Mesendoderm (in vitro differentiated cells): Measurements from ENCODE around the gene HSPA1A.
"Not testable (repeated sequence)": the region's sequence is repeated elsewhere in the genome, so short reads cannot be mapped to it uniquely, and the experiment has no call there.

Source experiments
- DNase-seq: peaks from one replicate; pipeline ENCODE4 v3.0.0; 2013
- H2AK5ac ChIP-seq: 2 replicates; pipeline ENCODE4 v1.6.1; 2013; ENCODE audit warnings: low read length, inconsistent platforms
- H2BK120ac ChIP-seq: 2 replicates; pipeline ENCODE4 v1.6.1; 2013; ENCODE audit warnings: low read depth, mild to moderate bottlenecking, low read length, moderate library complexity, mixed read lengths
- H2BK15ac ChIP-seq: replicated peaks from 2 replicates; pipeline ENCODE4 v1.6.1; 2013; ENCODE audit warnings: low read depth, mild to moderate bottlenecking, moderate library complexity
- H2BK5ac ChIP-seq: 2 replicates; pipeline ENCODE4 v1.6.1; 2013; ENCODE audit warnings: low read length, inconsistent platforms
- H3K18ac ChIP-seq: 2 replicates; pipeline ENCODE4 v1.6.1; 2013; ENCODE audit warnings: mild to moderate bottlenecking, low read length, mixed read lengths
- H3K23ac ChIP-seq: one replicate; pipeline ENCODE4 v1.6.1; 2013; ENCODE audit warnings: low read length
- H3K27ac ChIP-seq: 2 replicates; pipeline ENCODE4 v1.5.1; 2013; ENCODE audit warnings: low read depth, mild to moderate bottlenecking, inconsistent platforms, low read length, moderate library complexity
- H3K27me3 ChIP-seq: 2 replicates; pipeline ENCODE4 v1.6.1; 2013; ENCODE audit warnings: low read length, control low read depth, mild to moderate bottlenecking, inconsistent platforms; ENCODE audit not compliant: insufficient read depth, poor library complexity
- H3K36me3 ChIP-seq: 2 replicates; pipeline ENCODE4 v1.6.1; 2013; ENCODE audit warnings: low read length, inconsistent platforms; ENCODE audit not compliant: control insufficient read depth, insufficient read depth
- H3K4ac ChIP-seq: one replicate; pipeline ENCODE4 v1.6.1; 2013; ENCODE audit warnings: low read depth, mild to moderate bottlenecking, low read length, moderate library complexity
- H3K4me1 ChIP-seq: 2 replicates; pipeline ENCODE4 v1.6.1; 2013; ENCODE audit warnings: low read depth, low read length, inconsistent platforms; ENCODE audit not compliant: control insufficient read depth
- H3K4me2 ChIP-seq: 2 replicates; pipeline ENCODE4 v1.6.1; 2013; ENCODE audit warnings: low read length
- H3K4me3 ChIP-seq: 2 replicates; pipeline ENCODE4 v1.5.1; 2013; ENCODE audit warnings: mild to moderate bottlenecking, low read length
- H3K56ac ChIP-seq: one replicate; pipeline ENCODE4 v1.6.1; 2013; ENCODE audit warnings: low read length
- H3K79me1 ChIP-seq: 2 replicates; pipeline ENCODE4 v1.6.1; 2013; ENCODE audit warnings: low read length, inconsistent platforms
- H3K79me2 ChIP-seq: 2 replicates; pipeline ENCODE4 v1.6.1; 2013; ENCODE audit warnings: mild to moderate bottlenecking, low read length; ENCODE audit not compliant: control insufficient read depth, insufficient read depth
- H3K9ac ChIP-seq: 2 replicates; pipeline ENCODE4 v1.6.1; 2013; ENCODE audit warnings: low read length, inconsistent platforms
- H4K5ac ChIP-seq: one replicate; pipeline ENCODE4 v1.6.1; 2013; ENCODE audit warnings: low read length
- H4K8ac ChIP-seq: one replicate; pipeline ENCODE4 v1.6.1; 2013; ENCODE audit warnings: low read depth, mild to moderate bottlenecking, control low read depth, low read length, moderate library complexity
- WGBS: extraction: QIAGEN DNeasy Blood & Tissue Kit; methylation state at CpG from one replicate; pipeline ENCODE4 v1.1.7; 2013; ENCODE audit warnings: low lambda C conversion rate, missing lambda C conversion rate; ENCODE audit not compliant: insufficient coverage; ENCODE audit errors: extremely low coverage; 5-methylcytosine and 5-hydroxymethylcytosine counted together

The HSPA1A gene

DNA sequence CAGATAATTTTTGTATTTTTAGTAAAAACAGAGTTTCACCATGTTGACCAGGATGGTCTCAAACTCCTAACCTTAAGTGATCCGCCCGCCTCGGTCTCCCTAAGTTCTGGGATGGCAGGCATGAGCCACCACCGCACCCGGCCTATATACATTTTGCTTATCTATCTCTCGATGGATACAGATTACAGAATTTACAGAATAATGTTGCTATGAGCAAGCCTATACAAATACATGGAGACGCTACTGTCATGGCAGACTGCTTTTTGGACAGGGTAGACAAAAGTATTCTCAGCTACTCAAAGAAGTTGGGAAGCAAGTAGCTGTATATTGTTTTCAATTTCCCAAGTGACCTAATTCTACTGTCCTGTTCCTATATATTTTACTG lies 1.9 kb upstream of the HSPA1A start:
- Histone ChIP-seq H2BK15ac (no peak overlapping the region), H4K8ac (no peak overlapping the region), H2AK5ac (no peak overlapping the region), H3K4me1 (peaks cover 2% of the 10 kb centered on the region), H3K56ac (peak overlapping the region; percentile 83), H3K79me1 (peaks cover 3% of the 10 kb centered on the region), H3K18ac (peak overlapping the region; percentile 83), H3K36me3 (no peaks in the 10 kb centered on the region), H3K23ac (no peak overlapping the region), H3K4ac (no peak overlapping the region), H2BK5ac (no peak overlapping the region), H3K4me2 (no peak overlapping the region), H3K9ac (peak overlapping the region; percentile 68), H3K27me3 (no peaks in the 10 kb centered on the region), H2BK120ac (no peak overlapping the region), H4K5ac (no peak overlapping the region), H3K79me2 (peaks cover 2% of the 10 kb centered on the region), H3K27ac (no peak overlapping the region), H3K4me3 (no peak overlapping the region)
- DNase-seq = no peak
- WGBS = no CpG with 5 or more reads among the region's 7 CpGs

DNA sequence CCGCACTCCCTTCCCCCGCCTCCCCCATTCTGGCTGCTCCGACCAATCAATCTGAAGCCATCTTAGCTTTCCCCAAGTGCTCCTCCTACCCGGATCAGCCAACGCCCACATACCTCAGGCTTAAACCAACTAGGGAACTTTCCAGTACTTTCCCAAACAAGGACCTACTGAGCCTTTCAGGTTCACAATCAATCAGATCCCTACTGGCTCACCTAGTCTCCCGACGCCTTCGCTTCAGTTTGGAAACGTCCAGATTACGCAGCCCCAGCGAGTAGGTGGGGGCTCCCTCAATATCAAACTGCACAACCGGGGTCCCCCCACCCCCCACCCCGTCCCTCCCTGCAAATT lies 692 bp upstream of the HSPA1A start:
- peak; percentile 100 for DNase-seq
- Histone ChIP-seq H3K27me3 (no peaks in the 10 kb centered on the region), H3K27ac (peak overlapping the region; percentile 100), H2AK5ac (no peak overlapping the region), H3K4me1 (peaks cover 2% of the 10 kb centered on the region), H3K4me2 (peak overlapping the region; percentile 35), H2BK15ac (peak overlapping the region; percentile 38), H4K8ac (peak overlapping the region; percentile 99), H3K36me3 (no peaks in the 10 kb centered on the region), H3K79me1 (peaks cover 3% of the 10 kb centered on the region), H2BK5ac (peak overlapping the region; percentile 44), H3K4me3 (peak overlapping the region; percentile 6), H3K79me2 (peaks cover 2% of the 10 kb centered on the region), H3K18ac (peak overlapping the region; percentile 100), H3K23ac (no peak overlapping the region), H3K56ac (peak overlapping the region; percentile 86), H3K9ac (peak overlapping the region; percentile 72), H2BK120ac (peak overlapping the region; percentile 94), H3K4ac (peak overlapping the region; percentile 100), H4K5ac (no peak overlapping the region)
- WGBS = no CpG with 5 or more reads among the region's 13 CpGs

DNA sequence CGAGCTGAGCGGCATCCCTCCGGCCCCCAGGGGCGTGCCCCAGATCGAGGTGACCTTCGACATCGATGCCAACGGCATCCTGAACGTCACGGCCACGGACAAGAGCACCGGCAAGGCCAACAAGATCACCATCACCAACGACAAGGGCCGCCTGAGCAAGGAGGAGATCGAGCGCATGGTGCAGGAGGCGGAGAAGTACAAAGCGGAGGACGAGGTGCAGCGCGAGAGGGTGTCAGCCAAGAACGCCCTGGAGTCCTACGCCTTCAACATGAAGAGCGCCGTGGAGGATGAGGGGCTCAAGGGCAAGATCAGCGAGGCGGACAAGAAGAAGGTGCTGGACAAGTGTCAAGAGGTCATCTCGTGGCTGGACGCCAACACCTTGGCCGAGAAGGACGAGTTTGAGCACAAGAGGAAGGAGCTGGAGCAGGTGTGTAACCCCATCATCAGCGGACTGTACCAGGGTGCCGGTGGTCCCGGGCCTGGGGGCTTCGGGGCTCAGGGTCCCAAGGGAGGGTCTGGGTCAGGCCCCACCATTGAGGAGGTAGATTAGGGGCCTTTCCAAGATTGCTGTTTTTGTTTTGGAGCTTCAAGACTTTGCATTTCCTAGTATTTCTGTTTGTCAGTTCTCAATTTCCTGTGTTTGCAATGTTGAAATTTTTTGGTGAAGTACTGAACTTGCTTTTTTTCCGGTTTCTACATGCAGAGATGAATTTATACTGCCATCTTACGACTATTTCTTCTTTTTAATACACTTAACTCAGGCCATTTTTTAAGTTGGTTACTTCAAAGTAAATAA lies 2.0 kb downstream of the HSPA1A start:
- H3K4me3 ChIP-seq, H3K27me3 ChIP-seq, H3K4me1 ChIP-seq, DNase-seq, H3K27ac ChIP-seq, H3K36me3 ChIP-seq, H2AK5ac ChIP-seq, H2BK15ac ChIP-seq, H3K23ac ChIP-seq, H2BK5ac ChIP-seq, H3K79me2 ChIP-seq, H3K79me1 ChIP-seq, H4K5ac ChIP-seq, H2BK120ac ChIP-seq, H4K8ac ChIP-seq, H3K18ac ChIP-seq, H3K4ac ChIP-seq: not testable (repeated sequence)
- no CpG with 5 or more reads among the region's 37 CpGs for WGBS
- Histone ChIP-seq H3K9ac (peak overlapping the region; percentile 54), H3K4me2 (peak overlapping the region; percentile 44), H3K56ac (peak overlapping the region; percentile 49)

DNA sequence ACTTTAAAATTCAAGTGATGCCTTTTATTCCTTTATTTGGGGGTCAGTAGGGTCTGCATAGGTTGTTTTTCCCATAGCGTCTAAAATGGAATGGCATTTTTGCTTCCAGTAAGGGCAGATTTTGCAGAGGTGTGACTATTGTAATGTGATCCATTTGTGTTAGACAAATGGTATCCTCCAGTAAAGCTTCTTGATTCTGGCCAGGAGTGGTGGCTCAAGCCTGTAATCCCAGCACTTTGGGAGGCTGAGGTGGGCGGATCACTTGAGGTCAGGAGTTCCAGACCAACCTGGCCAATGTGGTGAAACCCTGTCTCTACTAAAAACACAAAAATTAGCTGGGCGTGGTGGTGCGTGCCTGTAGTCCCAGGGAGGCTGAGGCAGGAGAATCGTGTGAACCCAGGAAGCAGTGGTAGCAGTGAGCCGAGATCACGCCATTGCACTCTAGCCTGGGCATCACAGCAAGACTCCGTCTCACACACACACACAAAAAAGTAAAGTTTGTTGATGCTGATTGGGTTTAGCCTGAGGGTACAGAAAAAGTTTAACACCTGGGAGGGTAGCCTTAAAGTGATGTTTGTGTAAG lies 2.7 kb downstream of the HSPA1A start:
- not testable (repeated sequence) for H2BK120ac ChIP-seq, H3K23ac ChIP-seq, H2BK5ac ChIP-seq, H3K79me1 ChIP-seq, H2BK15ac ChIP-seq, H3K79me2 ChIP-seq, H4K8ac ChIP-seq, H4K5ac ChIP-seq, H3K4me3 ChIP-seq, H3K18ac ChIP-seq, H3K4ac ChIP-seq, H3K4me1 ChIP-seq, H3K36me3 ChIP-seq, H3K27ac ChIP-seq, H3K27me3 ChIP-seq, H2AK5ac ChIP-seq
- H3K56ac ChIP-seq = peak overlapping the region; percentile 56
- WGBS = no CpG with 5 or more reads among the region's 8 CpGs
- peak overlapping the region; percentile 55 for H3K4me2 ChIP-seq
- peak overlapping the region; percentile 54 for H3K9ac ChIP-seq
- DNase-seq = peak; percentile 48

DNA sequence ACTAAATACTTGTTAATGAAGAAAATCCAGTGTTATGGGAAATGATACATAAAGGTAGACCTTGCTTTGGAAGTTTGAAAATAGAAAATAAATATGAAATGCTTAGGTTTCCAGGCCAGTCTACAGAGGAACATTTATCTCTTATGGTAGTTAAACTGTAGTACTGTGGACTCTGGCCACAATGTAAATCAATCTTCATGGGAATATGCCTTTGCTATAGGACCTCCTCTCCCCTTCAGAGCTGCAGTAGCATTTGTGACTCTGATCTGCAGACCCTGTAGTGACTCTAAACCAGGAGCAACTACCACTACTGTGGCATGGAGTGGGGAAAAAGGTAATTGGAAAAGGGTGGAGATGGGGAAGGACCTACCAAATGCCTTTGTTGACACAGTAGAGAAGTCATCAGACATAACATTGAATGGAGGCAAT lies 4.5 kb downstream of the HSPA1A start:
- H3K4me2 ChIP-seq = no peak overlapping the region
- no peak overlapping the region for H3K4me3 ChIP-seq
- peak overlapping the region; percentile 80 for H3K23ac ChIP-seq
- H2BK15ac ChIP-seq = no peak overlapping the region
- no peaks in the 10 kb centered on the region for H3K27me3 ChIP-seq
- peaks cover 3% of the 10 kb centered on the region for H3K79me2 ChIP-seq
- no peaks in the 10 kb centered on the region for H3K36me3 ChIP-seq
- H4K5ac ChIP-seq = no peak overlapping the region
- no peak overlapping the region for H2AK5ac ChIP-seq
- H2BK5ac ChIP-seq = no peak overlapping the region
- H3K4me1 ChIP-seq = no peaks in the 10 kb centered on the region
- no peak overlapping the region for H4K8ac ChIP-seq
- peak overlapping the region; percentile 29 for H3K9ac ChIP-seq
- H3K56ac ChIP-seq = peak overlapping the region; percentile 49
- H3K27ac ChIP-seq = no peak overlapping the region
- peaks cover 4% of the 10 kb centered on the region for H3K79me1 ChIP-seq
- no peak for DNase-seq
- no peak overlapping the region for H3K18ac ChIP-seq
- H2BK120ac ChIP-seq = no peak overlapping the region
- H3K4ac ChIP-seq = no peak overlapping the region
